GM19025 (cell line): ENCODE data around the gene OMA1.
"Not testable (repeated sequence)": the region's sequence is repeated elsewhere in the genome, so short reads cannot be mapped to it uniquely, and the experiment has no call there.

Source experiments
- ATAC-seq: cut with Tn5 transposase; IDR thresholded peaks from one replicate; pipeline ENCODE4 v1.9.1; 2021; ENCODE audit warnings: mild to moderate bottlenecking, low read depth, moderate library complexity; ENCODE audit not compliant: unreplicated experiment

Gene OMA1

DNA sequence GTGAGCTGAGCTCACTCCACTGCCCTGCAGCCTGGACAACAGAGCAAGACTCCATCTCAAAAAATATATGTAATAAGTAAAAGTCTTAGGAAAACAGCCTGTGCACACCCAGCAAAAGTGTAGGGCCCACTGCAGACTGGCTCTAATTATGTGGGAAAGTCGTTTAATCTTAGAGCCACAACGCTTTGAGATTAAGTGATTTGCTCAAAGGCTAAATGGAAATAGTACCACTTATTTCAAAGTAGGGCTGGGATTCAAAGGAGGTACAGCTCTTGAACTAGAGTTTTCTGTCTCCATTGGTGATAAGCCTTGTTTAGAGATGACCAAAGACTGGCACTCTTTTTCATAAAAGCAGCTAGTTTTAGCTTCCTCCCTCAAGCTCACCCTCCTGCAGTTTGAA lies 28.3 kb upstream of the OMA1 start:
- ATAC-seq = no peak

GRCh38 chr1:58573705-58574591 lies 27.4 kb upstream of the OMA1 start:
- ATAC-seq = peak; percentile 98

DNA sequence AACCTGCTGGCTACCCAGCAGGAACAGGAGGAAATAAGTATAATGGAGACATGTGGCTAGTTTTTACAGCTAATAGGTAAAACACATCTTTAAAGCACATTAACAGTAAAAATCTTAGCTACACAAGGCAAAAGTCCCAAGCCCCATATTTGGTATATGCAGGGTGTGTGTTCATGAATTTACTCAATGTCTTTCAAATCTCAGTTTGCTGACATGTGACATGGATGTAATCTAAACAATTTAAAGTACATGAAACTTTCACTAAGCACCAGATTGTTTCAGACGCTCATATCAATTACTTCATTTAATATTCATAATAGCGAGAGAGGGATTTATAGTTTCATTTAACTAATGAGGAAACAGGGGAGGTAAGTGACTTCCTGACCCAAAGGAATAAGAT lies 26.6 kb upstream of the OMA1 start:
- ATAC-seq = no peak

DNA sequence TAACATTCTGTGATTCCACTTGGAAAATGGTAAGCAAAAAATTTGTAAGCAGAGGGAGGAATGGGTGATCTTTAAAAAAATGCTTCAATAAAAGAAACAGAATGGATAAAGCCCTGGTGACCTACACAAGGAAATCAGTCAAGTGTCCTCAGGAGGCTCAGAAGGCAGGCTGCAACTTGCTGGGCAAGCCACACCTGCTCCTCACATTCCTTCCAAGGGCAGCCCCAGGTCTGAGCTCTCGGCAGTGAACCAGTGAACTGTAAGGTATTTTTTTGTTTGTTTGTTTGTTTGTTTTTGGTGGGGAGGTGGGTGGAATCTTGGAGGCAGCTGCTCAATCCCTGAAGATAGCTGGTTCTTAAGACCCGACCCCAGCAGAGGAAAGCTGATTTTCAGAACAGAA lies 26.2 kb upstream of the OMA1 start:
- ATAC-seq = no peak

GRCh38 chr1:58571616-58572015 lies 25.1 kb upstream of the OMA1 start:
- no peak for ATAC-seq

DNA sequence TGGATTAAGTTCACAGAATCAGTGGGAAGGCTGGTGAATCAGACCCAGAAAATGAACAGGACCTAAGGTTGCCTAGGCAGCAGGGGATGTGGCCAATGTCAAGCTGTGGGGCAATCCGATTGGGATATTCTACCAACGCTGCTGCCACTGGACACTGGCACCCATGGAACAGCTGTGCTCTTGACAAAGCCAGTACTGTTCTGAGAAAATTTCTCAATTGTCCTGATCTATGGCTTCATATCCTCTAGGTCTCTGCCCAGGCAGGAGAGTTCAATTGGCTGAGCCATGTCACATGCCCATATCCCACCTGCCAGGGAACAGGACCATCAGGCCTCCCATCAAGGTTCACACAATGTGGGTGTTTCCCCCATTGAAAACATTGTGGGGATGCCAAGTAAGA lies 24.3 kb upstream of the OMA1 start:
- ATAC-seq = no peak

DNA sequence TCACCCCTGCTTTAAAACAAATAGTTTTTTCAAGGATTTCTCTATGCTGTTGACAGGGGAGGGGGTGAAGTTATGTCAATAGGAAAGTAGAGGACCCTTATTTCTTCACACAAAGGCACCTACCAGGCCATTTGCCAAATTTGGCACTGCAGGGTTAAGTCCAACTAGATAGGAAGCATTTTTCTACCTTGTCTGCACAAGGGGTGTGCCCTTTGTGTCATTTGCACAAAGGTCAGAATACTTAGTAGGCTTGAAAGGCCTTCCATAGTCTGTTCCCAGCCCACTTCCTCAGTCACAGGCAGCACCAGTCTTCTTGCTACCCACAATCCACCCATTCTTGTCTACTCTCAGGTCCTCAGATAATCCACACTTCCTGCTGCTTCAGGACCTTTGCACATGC lies 23.6 kb upstream of the OMA1 start:
- no peak for ATAC-seq

DNA sequence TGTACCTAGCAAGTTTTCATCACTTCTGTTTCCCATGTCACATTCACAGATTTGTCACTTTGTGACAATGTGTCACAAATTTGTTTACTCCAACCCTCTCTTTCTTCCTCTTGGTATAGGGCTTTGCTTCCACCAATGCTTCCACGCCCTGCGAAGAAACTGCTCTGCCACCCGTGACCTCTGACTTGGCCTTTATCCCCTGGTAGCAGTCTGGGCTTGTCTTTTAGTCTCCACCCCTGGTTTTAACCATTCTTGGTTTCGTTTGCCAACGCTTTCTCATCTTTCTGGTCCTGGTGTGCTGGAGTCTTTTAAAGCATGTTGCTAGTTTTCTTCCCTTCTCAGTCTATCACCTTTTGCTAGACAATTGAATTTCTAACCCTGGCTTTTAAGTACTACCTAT lies 22.4 kb upstream of the OMA1 start:
- ATAC-seq = no peak

DNA sequence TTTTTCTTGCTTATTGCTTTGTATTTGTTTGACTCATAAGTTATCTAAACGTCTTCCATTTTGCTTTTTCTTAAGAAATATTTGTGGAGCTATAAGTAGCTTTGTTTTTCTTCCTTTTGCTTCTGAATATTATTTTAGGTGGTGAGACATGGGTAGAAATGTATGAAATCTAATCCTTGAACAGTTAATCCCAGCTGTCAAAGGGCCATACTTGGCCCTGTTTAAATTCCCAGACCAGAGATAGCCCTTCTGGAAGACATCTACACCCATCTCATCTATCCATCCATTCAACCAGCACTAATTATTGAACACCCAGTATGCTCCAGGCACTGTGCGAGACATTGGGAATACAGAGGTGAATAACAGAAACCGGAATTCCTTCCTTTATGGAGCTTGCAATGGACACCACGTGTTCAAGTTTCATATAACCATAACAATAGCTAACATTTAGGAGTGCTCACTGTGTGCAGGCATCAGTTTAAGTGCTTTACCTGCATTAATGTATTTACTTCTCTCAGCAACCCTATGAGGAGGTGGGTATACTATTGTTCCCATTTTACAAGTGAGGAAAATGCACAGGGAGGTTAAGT lies 21.8 kb upstream of the OMA1 start:
- no peak for ATAC-seq

GRCh38 chr1:58566339-58566738 lies 19.8 kb upstream of the OMA1 start:
- ATAC-seq = no peak

GRCh38 chr1:58563715-58564114 lies 17.2 kb upstream of the OMA1 start:
- not testable (repeated sequence) for ATAC-seq

DNA sequence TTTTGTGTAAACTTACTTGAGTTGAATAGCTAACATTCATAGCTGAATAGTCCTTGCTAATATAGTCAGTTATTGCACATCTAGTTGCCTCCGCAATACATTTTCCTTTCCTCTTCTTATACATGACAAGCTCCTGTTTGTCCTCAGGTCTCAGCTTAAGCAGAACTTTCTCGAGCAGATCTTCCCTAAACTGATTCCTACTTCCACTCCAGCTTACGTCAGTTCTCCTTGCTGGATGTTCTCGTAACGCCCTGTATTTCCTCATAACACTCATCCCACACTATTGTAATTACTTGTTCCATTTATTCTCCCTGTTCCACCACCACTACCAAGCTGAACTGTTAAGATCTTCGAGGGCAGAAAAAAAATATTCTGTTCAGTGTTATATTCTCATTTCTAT lies 15.1 kb upstream of the OMA1 start:
- no peak for ATAC-seq

DNA sequence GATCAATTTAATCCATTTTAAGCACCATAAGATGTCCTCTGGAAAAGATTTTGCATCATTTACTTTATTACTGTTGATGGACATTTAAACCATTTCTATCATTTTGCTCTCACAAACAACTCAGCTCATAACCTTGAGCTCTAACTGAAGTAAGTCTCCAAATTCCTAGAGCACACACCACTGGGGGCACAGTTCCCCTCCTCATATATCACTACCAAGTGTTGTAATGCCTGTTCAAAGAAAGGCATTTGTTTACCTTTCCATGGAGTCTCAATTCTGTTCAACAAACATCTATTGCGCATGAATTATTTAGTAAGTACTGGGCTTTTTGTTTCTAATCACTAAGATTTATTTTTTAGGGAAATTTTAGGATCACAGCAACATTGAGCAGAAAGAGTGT lies 8.9 kb upstream of the OMA1 start:
- no peak for ATAC-seq

DNA sequence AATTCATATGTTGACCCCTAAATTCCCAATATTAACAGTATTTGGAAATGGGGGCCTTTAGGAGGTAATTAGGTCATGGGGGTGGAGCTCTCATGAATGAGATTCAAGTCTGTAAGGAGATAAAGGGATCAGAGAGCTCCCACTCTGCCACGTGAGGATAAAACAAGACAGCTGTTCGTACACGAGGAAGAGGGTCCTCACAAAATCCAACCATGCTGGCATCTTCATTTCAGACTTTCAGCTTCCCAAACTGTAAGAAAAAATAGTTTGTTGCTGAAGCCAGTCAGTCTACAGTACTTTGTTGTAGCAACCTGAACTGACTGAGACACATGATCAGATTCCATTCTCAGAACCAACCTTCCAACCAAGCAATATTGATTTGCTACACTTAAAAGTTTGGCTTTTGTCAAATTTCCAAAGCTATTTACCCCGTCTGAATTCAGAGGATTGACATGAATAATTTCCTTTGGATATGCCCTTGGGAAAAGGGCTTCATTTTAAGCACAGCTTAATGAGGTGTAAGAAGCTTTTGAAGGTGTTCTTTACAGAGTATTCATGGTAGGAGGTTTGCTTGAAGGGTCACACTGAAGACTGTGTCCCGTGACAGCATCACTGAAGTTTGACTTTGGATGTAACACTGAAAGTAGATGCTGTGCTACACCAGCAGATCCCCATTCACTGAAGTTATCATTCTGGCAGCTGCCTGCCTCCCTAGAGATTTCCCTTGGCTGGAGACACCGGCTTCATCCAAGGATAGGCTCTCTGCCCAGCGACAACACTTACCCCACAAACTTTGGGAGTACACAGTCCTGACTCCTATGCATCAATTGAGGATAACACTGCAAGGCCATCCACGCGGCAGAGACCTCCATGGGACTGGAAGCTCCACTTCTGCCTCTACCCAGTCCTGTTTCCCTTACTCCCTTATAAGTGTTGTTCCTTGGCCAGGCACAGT lies 4.9 kb upstream of the OMA1 start:
- no peak for ATAC-seq

GRCh38 chr1:58549291-58549690 lies 2.8 kb upstream of the OMA1 start:
- not testable (repeated sequence) for ATAC-seq

- ATAC-seq = no peak
These were observed 1.8 kb upstream of the OMA1 start for GRCh38 chr1:58548371-58548770.

DNA sequence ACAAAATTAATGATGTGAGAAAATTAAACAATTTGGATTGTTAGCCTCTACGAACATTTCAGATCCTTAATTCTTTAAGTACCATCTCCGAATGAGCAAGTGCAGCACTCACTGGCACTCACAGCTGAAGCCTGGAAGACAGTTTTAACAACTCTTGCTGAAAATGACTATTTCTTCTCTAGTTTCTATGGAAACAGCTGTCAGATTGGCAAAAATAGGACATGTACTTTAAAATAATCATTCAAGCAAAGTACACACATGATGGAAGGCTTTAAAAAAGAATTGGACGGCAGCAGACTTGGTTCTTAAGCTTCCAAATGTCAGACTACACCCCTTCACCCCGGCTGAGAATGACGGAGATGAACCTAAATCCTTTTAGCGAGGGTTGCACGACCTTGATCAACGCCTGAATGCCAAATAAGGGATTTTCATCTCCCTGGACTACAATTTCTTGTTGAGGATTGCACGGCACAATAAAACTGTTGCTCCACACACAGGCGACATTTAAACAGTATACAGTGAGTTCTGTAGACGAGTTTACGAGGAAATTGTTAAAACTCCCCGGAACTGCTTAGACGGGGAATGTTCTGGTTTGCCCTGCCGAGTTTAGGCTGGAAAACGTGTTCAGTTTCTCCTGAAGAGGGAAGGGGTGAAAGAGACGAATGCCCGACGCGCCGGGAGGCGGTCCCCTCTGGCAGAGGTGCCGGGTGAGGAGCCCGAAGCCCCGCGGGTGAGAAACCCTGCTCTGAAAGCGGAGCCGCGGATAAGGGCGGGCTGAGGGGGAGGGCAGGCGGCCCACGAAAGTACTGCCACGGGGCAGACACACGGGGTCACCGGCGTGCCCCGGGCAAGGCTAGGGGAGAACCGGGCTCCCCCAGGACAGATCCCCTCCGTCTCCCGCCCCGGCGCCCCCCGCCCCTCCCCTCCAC lies 671 bp downstream of the OMA1 start:
- peak; percentile 47 for ATAC-seq

GRCh38 chr1:58543260-58543659 lies 3.3 kb downstream of the OMA1 start:
- no peak for ATAC-seq

GRCh38 chr1:58539553-58539952 lies 7.0 kb downstream of the OMA1 start:
- ATAC-seq = no peak

- no peak for ATAC-seq
These were observed 7.7 kb downstream of the OMA1 start for GRCh38 chr1:58538821-58539220.
